Measurements from ENCODE around the gene LSAMP.

Gene LSAMP

GRCh38 chr3:116350119-116350733 lies 95.1 kb downstream of the LSAMP start:
- no peak for DNase-seq

- no peak for DNase-seq
Measured at GRCh38 chr3:116348216-116348615, 97.1 kb downstream of the LSAMP start.

GRCh38 chr3:116342499-116342898 lies 102.8 kb downstream of the LSAMP start:
- peak; percentile 28 for DNase-seq

GRCh38 chr3:116341899-116342298 lies 103.4 kb downstream of the LSAMP start:
- DNase-seq = no peak

- DNase-seq = no peak
Measured at GRCh38 chr3:116341381-116341780, 103.9 kb downstream of the LSAMP start.

- DNase-seq = peak; percentile 68
Measured at GRCh38 chr3:116340680-116341216, 104.5 kb downstream of the LSAMP start.

- DNase-seq = peak; percentile 92
Measured at GRCh38 chr3:116339441-116340028, 105.8 kb downstream of the LSAMP start.

GRCh38 chr3:116338713-116339112 lies 106.6 kb downstream of the LSAMP start:
- DNase-seq = no peak

GRCh38 chr3:116337229-116337628 lies 108.1 kb downstream of the LSAMP start:
- DNase-seq = no peak

GRCh38 chr3:116331380-116331779 lies 113.9 kb downstream of the LSAMP start:
- peak; percentile 15 for DNase-seq

- peak; percentile 7 for DNase-seq
Measured at GRCh38 chr3:116322750-116323375, 122.4 kb downstream of the LSAMP start.

GRCh38 chr3:116318370-116318769 lies 126.9 kb downstream of the LSAMP start:
- no peak for DNase-seq

GRCh38 chr3:116316771-116317170 lies 128.5 kb downstream of the LSAMP start:
- DNase-seq = no peak

GRCh38 chr3:116314476-116314875 lies 130.8 kb downstream of the LSAMP start:
- DNase-seq = peak; percentile 61

GRCh38 chr3:116306720-116307119 lies 138.6 kb downstream of the LSAMP start:
- DNase-seq = no peak

- no peak for DNase-seq
Measured at GRCh38 chr3:116306149-116306548, 139.1 kb downstream of the LSAMP start.

GRCh38 chr3:116302087-116302747 lies 143.1 kb downstream of the LSAMP start:
- peak; percentile 59 for DNase-seq

GRCh38 chr3:116301422-116301821 lies 143.9 kb downstream of the LSAMP start:
- peak; percentile 15 for DNase-seq

GRCh38 chr3:116300226-116300625 lies 145.1 kb downstream of the LSAMP start:
- no peak for DNase-seq

GRCh38 chr3:116299646-116300081 lies 145.6 kb downstream of the LSAMP start:
- no peak for DNase-seq

GRCh38 chr3:116298151-116298550 lies 147.1 kb downstream of the LSAMP start:
- no peak for DNase-seq

GRCh38 chr3:116291141-116291540 lies 154.1 kb downstream of the LSAMP start:
- no peak for DNase-seq

GRCh38 chr3:116288485-116288884 lies 156.8 kb downstream of the LSAMP start:
- DNase-seq = peak; percentile 36

Data from fibroblast of skin of right biceps (primary cell).